H1 (cell line): Measurements from ENCODE around the gene CDKL5. TPM values are rescaled to one million over a fixed set of nuclear protein-coding genes. Genes with fewer than 3 reads are reported as not detected.

ENCODE experiments used
- CTCF ChIA-PET: fragments of 300-600 bp; sonication (Branson Sonifier 250); formaldehyde crosslinking; loops from one replicate; lab custom pipeline; 2021; ENCODE audit not compliant: partially characterized antibody; lab: Charles Lee
- POLR2A ChIA-PET: fragments of 300-600 bp; sonication (Branson Sonifier 250); formaldehyde crosslinking; loops from one replicate; lab custom pipeline; 2021; ENCODE audit warnings: inconsistent platforms; ENCODE audit not compliant: partially characterized antibody; lab: Charles Lee
- DNase-seq, 2 experiments: peaks; one replicate each; pipeline versions ENCODE4 v3.0.0 to v3.0.0-alpha.2; 2010 to 2022; ENCODE audit warnings: low spot score in 2 of 2, low read depth in 1 of 2, mixed read lengths in 1 of 2
- FAIRE-seq: peaks from 2 replicates; lab custom pipeline; 2011; peaks lifted over from hg19 to GRCh38; lab: Jason Lieb, UNC
- H2AFZ ChIP-seq: 2 replicates; pipeline ENCODE4 v1.8.1; 2012; ENCODE audit warnings: low read length, inconsistent platforms
- H2AK5ac ChIP-seq: 2 replicates; pipeline ENCODE4 v1.6.1; 2013; ENCODE audit warnings: low read depth, low read length
- H2BK120ac ChIP-seq: replicated peaks from 2 replicates; pipeline ENCODE3; 2013; ENCODE audit warnings: low read depth, low read length, inconsistent platforms
- H2BK12ac ChIP-seq: 2 replicates; pipeline ENCODE4 v1.6.1; 2013; ENCODE audit warnings: low read depth, low read length
- H2BK15ac ChIP-seq: 2 replicates; pipeline ENCODE4 v1.6.1; 2013; ENCODE audit warnings: low read length
- H2BK20ac ChIP-seq: 2 replicates; pipeline ENCODE4 v1.6.1; 2013; ENCODE audit warnings: low read length
- H2BK5ac ChIP-seq: 2 replicates; pipeline ENCODE4 v1.6.1; 2013; ENCODE audit warnings: low read depth, low read length
- H3K14ac ChIP-seq: 2 replicates; pipeline ENCODE4 v1.6.1; 2013; ENCODE audit warnings: inconsistent platforms; ENCODE audit not compliant: insufficient read length
- H3K18ac ChIP-seq: 2 replicates; pipeline ENCODE4 v1.6.1; 2013; ENCODE audit warnings: low read length; ENCODE audit errors: extremely low read depth
- H3K23ac ChIP-seq: 2 replicates; pipeline ENCODE4 v1.6.1; 2013; ENCODE audit warnings: inconsistent platforms; ENCODE audit not compliant: insufficient read length
- H3K23me2 ChIP-seq: 2 replicates; pipeline ENCODE4 v1.6.1; 2013; ENCODE audit warnings: low read depth, low read length
- H3K27ac ChIP-seq: 2 replicates; pipeline ENCODE4 v1.6.1; 2011; ENCODE audit warnings: low read depth, low read length, inconsistent platforms
- H3K27me3 ChIP-seq, 4 experiments: replicated peaks in 1 of 4; 1 replicate in 1 of 4; 2 replicates in 3 of 4; pipeline versions ENCODE4 v1.6.1 to v1.8.1; 2011 to 2013; ENCODE audit warnings: low read length in 3 of 4, mild to moderate bottlenecking in 3 of 4, inconsistent platforms in 2 of 4, mixed read lengths in 2 of 4, moderate library complexity in 1 of 4; ENCODE audit not compliant: control insufficient read depth in 3 of 4, insufficient read depth in 3 of 4; ENCODE audit errors: extremely low read depth in 1 of 4
- H3K36me3 ChIP-seq, 4 experiments: 2 replicates each; pipeline versions ENCODE4 v1.6.1 to v1.8.1; 2011 to 2013; ENCODE audit warnings: mild to moderate bottlenecking in 4 of 4, low read length in 3 of 4, moderate library complexity in 2 of 4, control low read depth in 1 of 4, inconsistent platforms in 1 of 4; ENCODE audit not compliant: insufficient read depth in 4 of 4, control insufficient read depth in 2 of 4
- H3K4ac ChIP-seq: replicated peaks from 2 replicates; pipeline ENCODE3; 2013; ENCODE audit warnings: low read length, low read depth, mixed read lengths, inconsistent platforms; ENCODE audit not compliant: insufficient read length
- H3K4me1 ChIP-seq, 4 experiments: replicated peaks in 1 of 4; 1 replicate in 1 of 4; 2 replicates in 3 of 4; pipeline versions ENCODE4 v1.6.1 to v1.8.1; 2011 to 2013; ENCODE audit warnings: low read length in 3 of 4, inconsistent platforms in 2 of 4, mixed read lengths in 1 of 4; ENCODE audit not compliant: insufficient read depth in 4 of 4, control insufficient read depth in 3 of 4
- H3K4me2 ChIP-seq, 2 experiments: 2 replicates each; pipeline versions ENCODE4 v1.6.1 to v1.8.1; 2011 to 2013; ENCODE audit warnings: low read depth in 2 of 2, low read length in 2 of 2, control low read depth in 1 of 2, inconsistent platforms in 1 of 2, mild to moderate bottlenecking in 1 of 2; ENCODE audit not compliant: insufficient read depth in 1 of 2
- H3K4me3 ChIP-seq, 4 experiments: fragments of 200-600, 300-600 bp in 1 of 4; sonication (generic), shearing (Covaris generic), sonication (Bioruptor Twin) in 1 of 4; 2 replicates each; pipeline versions ENCODE4 v1.5.1 to v1.8.1; 2011 to 2016; ENCODE audit warnings: low read length in 4 of 4, low read depth in 3 of 4, control low read depth in 2 of 4, inconsistent platforms in 2 of 4, mild to moderate bottlenecking in 2 of 4, mixed read lengths in 1 of 4, moderate library complexity in 1 of 4; ENCODE audit not compliant: insufficient read depth in 2 of 4; ENCODE audit errors: extremely low read depth in 1 of 4
- H3K56ac ChIP-seq: replicated peaks from 2 replicates; pipeline ENCODE3; 2013; ENCODE audit warnings: low read depth, mild to moderate bottlenecking, mixed read lengths, low read length, inconsistent platforms; ENCODE audit not compliant: insufficient read length
- H3K79me1 ChIP-seq: 2 replicates; pipeline ENCODE4 v1.6.1; 2013; ENCODE audit warnings: low read depth, low read length, control low read depth
- H3K79me2 ChIP-seq, 2 experiments: 2 replicates each; pipeline versions ENCODE4 v1.6.1 to v1.8.1; 2012 to 2013; ENCODE audit warnings: low read length in 2 of 2, mild to moderate bottlenecking in 2 of 2, inconsistent platforms in 1 of 2; ENCODE audit not compliant: insufficient read depth in 2 of 2, control insufficient read depth in 1 of 2
- H3K9ac ChIP-seq, 4 experiments: replicated peaks in 1 of 4; 1 replicate in 1 of 4; 2 replicates in 3 of 4; pipeline versions ENCODE4 v1.6.1 to v1.8.1; 2011 to 2013; ENCODE audit warnings: low read depth in 3 of 4, low read length in 3 of 4, control low read depth in 2 of 4, mild to moderate bottlenecking in 2 of 4, moderate library complexity in 2 of 4, inconsistent platforms in 1 of 4; ENCODE audit errors: extremely low read depth in 1 of 4
- H3K9me3 ChIP-seq, 2 experiments: 2 replicates each; pipeline versions ENCODE4 v1.6.1 to v1.8.1; 2012 to 2013; ENCODE audit warnings: mild to moderate bottlenecking in 2 of 2, moderate library complexity in 2 of 2, control low read depth in 1 of 2, inconsistent platforms in 1 of 2, low read depth in 1 of 2, low read length in 1 of 2, mixed read lengths in 1 of 2; ENCODE audit not compliant: insufficient read depth in 2 of 2
- H4K20me1 ChIP-seq, 2 experiments: replicated peaks in 1 of 2; 2 replicates each; pipeline versions ENCODE3 to v1.8.1; 2011 to 2013; ENCODE audit warnings: inconsistent platforms in 2 of 2, low read length in 2 of 2, mild to moderate bottlenecking in 1 of 2; ENCODE audit not compliant: insufficient read depth in 2 of 2, control insufficient read depth in 1 of 2
- H4K5ac ChIP-seq: 2 replicates; pipeline ENCODE4 v1.6.1; 2013; ENCODE audit warnings: low read length, low read depth, mixed read lengths, inconsistent platforms; ENCODE audit not compliant: insufficient read length
- H4K8ac ChIP-seq: 2 replicates; pipeline ENCODE4 v1.8.0; 2013; ENCODE audit warnings: mild to moderate bottlenecking, moderate library complexity, low read length, inconsistent platforms; ENCODE audit not compliant: insufficient read depth; ENCODE audit errors: extremely low read depth
- H4K91ac ChIP-seq: replicated peaks from 2 replicates; pipeline ENCODE3; 2013; ENCODE audit warnings: low read length, mixed read lengths, inconsistent platforms; ENCODE audit not compliant: insufficient read length
- ATF3 ChIP-seq: IDR thresholded peaks from 2 replicates; pipeline ENCODE4 v1.6.1; 2011; ENCODE audit warnings: low read depth, mild to moderate bottlenecking, low read length; ENCODE audit not compliant: insufficient read depth
- CBX8 ChIP-seq: fragments of 300-800, 300-1000 bp; sonication (generic); IDR thresholded peaks from 2 replicates; pipeline ENCODE4 v1.7.1; 2016; ENCODE audit warnings: low read depth, low read length, borderline replicate concordance
- CREB1 ChIP-seq: IDR thresholded peaks from 2 replicates; pipeline ENCODE4 v1.6.1; 2012; ENCODE audit warnings: inconsistent platforms
- EZH2 ChIP-seq: fragments of 200-600 bp; sonication (generic); IDR thresholded peaks from 2 replicates; pipeline ENCODE4 v1.7.1; 2012; ENCODE audit warnings: low read depth, mild to moderate bottlenecking, moderate library complexity, low read length, inconsistent platforms; ENCODE audit not compliant: severe bottlenecking
- KDM1A ChIP-seq: fragments of 200-600, 300-600 bp; sonication (generic); IDR thresholded peaks from 2 replicates; pipeline ENCODE4 v1.7.1; 2016; ENCODE audit warnings: mild to moderate bottlenecking, low read length, borderline replicate concordance
- KDM5A ChIP-seq: fragments of 200-600 bp; IDR thresholded peaks from 2 replicates; pipeline ENCODE4 v1.7.1; 2012; ENCODE audit warnings: mild to moderate bottlenecking, low read length, inconsistent platforms, mixed read lengths
- PHF8 ChIP-seq: fragments of 200-600 bp; sonication (generic); conservative IDR thresholded peaks from 2 replicates; pipeline ENCODE4 v1.7.1; 2012; ENCODE audit warnings: low read depth, mild to moderate bottlenecking, inconsistent platforms, low read length, moderate library complexity
- POLR2A ChIP-seq, 2 experiments: IDR thresholded peaks; 1 replicate in 1 of 2; 2 replicates in 1 of 2; pipeline ENCODE4 v1.6.1; 2011; ENCODE audit warnings: low read depth in 2 of 2, low read length in 2 of 2, mild to moderate bottlenecking in 2 of 2; ENCODE audit errors: control extremely low read depth in 1 of 2
- SAP30 ChIP-seq: fragments of 300-600 bp; sonication (generic); IDR thresholded peaks from 2 replicates; pipeline ENCODE4 v1.7.1; 2012; ENCODE audit warnings: low read length, moderate library complexity, mild to moderate bottlenecking, inconsistent platforms; ENCODE audit not compliant: insufficient read depth, insufficient replicate concordance
- SIN3A ChIP-seq, 2 experiments: IDR thresholded peaks in 1 of 2; conservative IDR thresholded peaks in 1 of 2; 2 replicates each; pipeline ENCODE4 v1.6.1; 2011 to 2012; ENCODE audit warnings: low read length in 2 of 2, improper control_type of control experiment in 1 of 2, low read depth in 1 of 2, mild to moderate bottlenecking in 1 of 2
- SP1 ChIP-seq: IDR thresholded peaks from 2 replicates; pipeline ENCODE4 v1.6.1; 2011; ENCODE audit warnings: low read depth, low read length
- TCF12 ChIP-seq: IDR thresholded peaks from 2 replicates; pipeline ENCODE4 v1.6.1; 2011; ENCODE audit warnings: low read depth, mild to moderate bottlenecking, low read length
- WGBS, 2 experiments: shearing (Covaris generic) in 1 of 2; methylation state at CpG; one replicate each; pipeline versions ENCODE4 v1.1.6 to v1.1.7; 2013 to 2015; ENCODE audit warnings: low lambda C conversion rate in 2 of 2, mixed read lengths in 2 of 2, inconsistent platforms in 1 of 2, low coverage in 1 of 2, missing lambda C conversion rate in 1 of 2; ENCODE audit not compliant: insufficient replicate concordance in 2 of 2, insufficient coverage in 1 of 2, insufficient read length in 1 of 2; ENCODE audit errors: extremely low coverage in 1 of 2, missing lambda C conversion rate in 1 of 2; 5-methylcytosine and 5-hydroxymethylcytosine counted together
- polyA plus RNA-seq, 7 experiments: library from polyadenylated mRNA; depleted of rRNA in 3 of 7; stranded (reverse) in 5 of 7; unstranded in 2 of 7; fragments of >200 nt in 5 of 7; fragments of 200-250 nt in 2 of 7; gene quantifications; 1 replicate in 5 of 7; 2 replicates in 1 of 7; 4 replicates in 1 of 7; pipeline versions ENCODE4 v1.2.1 to v1.2.3, GENCODE V29; 2011 to 2013; ENCODE audit warnings: missing spikeins in 2 of 7, mixed read lengths in 2 of 7
- total RNA-seq: library from RNA; stranded (reverse); fragmentation: NEBNext Ultra II Directional; extraction: Animal tissue kit (Norgen Biotek cat#: 25700); gene quantifications from 2 replicates; pipeline ENCODE4 v1.2.1, GENCODE V29; 2021

CDKL5 gene
- total and polyA plus RNA-seq, 2 of the 8 experiments (the other 6 are each of a cell fraction or from before 2014, with no cell fraction given) = 5.5 to 15.6 TPM

- ChIA-PET CTCF (no interaction called here), POLR2A (no interaction called here)
- Histone ChIP-seq H4K20me1 (no peaks in the 10 kb centered on the region), H3K9me3 (no peaks in the 10 kb centered on the region), H3K18ac (no peak overlapping the region), H2BK12ac (no peak overlapping the region), H3K36me3 (no peaks in the 10 kb centered on the region), H3K27me3 (no peaks in the 10 kb centered on the region), H4K8ac (no peak overlapping the region), H2BK20ac (no peak overlapping the region), H2BK5ac (no peak overlapping the region), H3K4me3 (no peak overlapping the region), H4K5ac (no peak overlapping the region), H3K4me2 (no peak overlapping the region), H4K91ac (no peak overlapping the region), H2BK15ac (no peak overlapping the region), H2AK5ac (no peak overlapping the region), H3K14ac (no peak overlapping the region), H3K27ac (no peak overlapping the region), H2AFZ (no peak overlapping the region), H3K4me1 (no peaks in the 10 kb centered on the region), H3K79me1 (peaks cover 7% of the 10 kb centered on the region; the same call in 1 of the 2 replicates), H2BK120ac (no peak overlapping the region), H3K56ac (no peak overlapping the region), H3K23ac (no peak overlapping the region), H3K79me2 (peaks cover 0 to 27% of the 10 kb centered on the region in 2 experiments; a peak in 3 of 4 replicates), H3K23me2 (no peaks in the 10 kb centered on the region), H3K9ac (no peak overlapping the region), H3K4ac (no peak overlapping the region)
- TF ChIP-seq POLR2A (IDR thresholded peaks at IDR 0.05; ENCODE audit: control extremely low read depth in 1 of 2, low read depth in 2 of 2, low read length in 2 of 2) (no peak), ATF3 (no peak), SAP30 (no peak), EZH2 (no peak), CBX8 (no peak), SIN3A (conservative IDR thresholded peaks at IDR 0.05 in 1 of 2, IDR thresholded peaks at IDR 0.05 in 1 of 2; ENCODE audit: low read depth in 1 of 2, low read length in 2 of 2) (no peak), TCF12 (no peak), KDM5A (no peak), SP1 (no peak), KDM1A (no peak), PHF8 (no peak), CREB1 (no peak)
- FAIRE-seq (peak; percentile 55), DNase-seq (no peak)
- 87% methylated on average over 5 of the region's 5 CpGs; no CpG with 5 or more reads in 1 of the 2 experiments for WGBS, 2 experiments
These were observed 65.6 kb downstream of the CDKL5 start for GRCh38 chrX:18490806-18491555.
